Smooth muscle cell of the pulmonary artery (primary cell): ENCODE results near the gene GCLC. TPM values are rescaled to one million over a fixed set of nuclear protein-coding genes. Genes with fewer than 3 reads are reported as not detected.

Source experiments
- total RNA-seq: library from RNA; depleted of rRNA; stranded (reverse); fragments of >200 nt; gene quantifications from 2 replicates; pipeline ENCODE4 v1.2.3, GENCODE V29; 2014

GCLC gene
- total RNA-seq: 17.9 and 45.7 TPM in 2 replicates

DNA sequence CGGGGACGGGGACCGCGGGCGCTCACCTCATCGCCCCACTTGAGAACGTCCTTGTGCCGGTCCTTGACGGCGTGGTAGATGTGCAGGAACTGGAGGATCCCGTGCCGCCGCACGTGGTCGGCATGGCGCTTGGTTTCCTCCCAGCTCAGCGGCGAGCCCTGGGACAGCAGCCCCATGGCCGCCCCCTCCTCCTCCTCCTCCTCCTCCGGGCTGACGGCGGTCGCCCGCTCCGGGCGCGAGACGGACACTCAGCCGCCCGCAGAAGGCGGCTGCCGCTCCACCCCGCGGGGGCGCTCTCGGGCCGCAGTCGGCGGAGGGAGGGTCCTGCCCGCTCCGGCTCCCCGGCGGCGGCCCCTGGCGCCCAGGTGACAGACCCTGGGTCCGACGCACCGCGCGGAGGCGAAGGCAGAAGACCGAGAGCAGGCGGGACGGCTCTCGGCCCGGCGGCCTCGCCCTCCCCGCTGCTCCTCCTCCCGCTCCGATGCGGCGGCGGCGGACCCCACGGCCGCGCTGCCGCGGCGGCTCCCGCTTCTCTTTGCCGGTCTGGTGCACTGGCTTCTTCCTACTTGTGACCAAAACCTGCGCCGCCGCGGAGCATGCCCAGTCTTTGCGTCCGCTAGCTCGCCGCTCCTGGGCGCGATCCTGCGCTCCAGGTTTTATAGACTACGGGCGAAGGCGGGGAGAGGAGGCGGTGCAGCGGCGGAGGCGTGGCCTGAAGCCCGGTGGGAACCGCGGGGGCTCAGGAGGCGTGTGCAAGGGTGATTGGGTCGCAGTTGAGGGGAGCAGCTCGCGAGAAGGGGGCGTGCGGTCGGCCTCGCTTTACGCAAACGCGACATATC, at the start of gene GCLC:
TSS of gene GCLC (minus strand) at position 632 of the 839 bp plus-strand sequence. CDS start at position 176, 456 bp downstream.

Other genes starting within 250 kb of the GCLC start
- gene ELOVL5, start 196.2 kb downstream of the GCLC start, total RNA-seq: 89.9 and 103 TPM in 2 replicates
- gene KLHL31, start 120.7 kb upstream of the GCLC start, total RNA-seq: 0.07 TPM in 2 replicates
- 5.3 and 8.8 TPM in 2 replicates for gene LRRC1, start 249.9 kb upstream of the GCLC start, total RNA-seq